GM13977 (cell line): Measurements from ENCODE around the gene PAX1.

Experiments
- DNase-seq: peaks from one replicate; pipeline ENCODE4 v3.0.0; 2012; ENCODE audit warnings: low spot score
- in situ Hi-C: fragments of 300-500 bp; cut with MboI; formaldehyde crosslinking; loops from one replicate; pipeline ENCODE4 v1.12.0; 2022; ENCODE audit warnings: low sequenced_read_pairs, low pct_unique_long_range_greater_than_20kb, mixed read lengths, inconsistent platforms; ENCODE audit not compliant: unreplicated experiment
- TF ChIP-seq, protein P1 (sequence below): IDR thresholded peaks from 2 replicates; pipeline ENCODE4 v1.5.1; 2012; ENCODE audit warnings: mild to moderate bottlenecking, control low read depth; ENCODE audit not compliant: insufficient read depth; ENCODE audit errors: extremely low read depth, missing control alignments

Gene PAX1

DNA sequence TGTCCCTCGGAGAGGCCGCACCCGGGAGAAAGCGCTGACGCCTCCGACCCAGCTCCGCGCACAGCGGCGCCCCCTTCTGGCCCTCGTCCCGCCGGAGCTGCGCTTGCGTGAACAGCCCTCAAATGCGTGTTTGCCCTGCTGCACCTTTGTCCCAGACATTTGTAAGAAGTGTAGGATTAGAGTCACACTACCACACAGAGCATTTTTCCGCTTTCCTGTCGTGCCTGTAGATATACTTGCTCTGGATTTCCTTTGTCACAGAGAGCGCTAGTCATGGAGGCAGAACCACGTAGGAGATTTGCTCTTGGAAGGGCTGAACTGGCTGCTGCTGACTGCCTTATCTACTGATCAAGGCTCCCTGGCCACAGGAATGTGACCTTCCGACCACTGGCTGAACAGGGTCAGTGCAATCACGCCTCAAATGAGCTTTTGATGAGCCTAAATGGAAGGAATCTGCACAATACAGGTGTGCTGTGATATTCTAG, 62.3 kb downstream of the PAX1 start:
- DNase-seq, result no peak
- TF ChIP-seq, protein P1, sequence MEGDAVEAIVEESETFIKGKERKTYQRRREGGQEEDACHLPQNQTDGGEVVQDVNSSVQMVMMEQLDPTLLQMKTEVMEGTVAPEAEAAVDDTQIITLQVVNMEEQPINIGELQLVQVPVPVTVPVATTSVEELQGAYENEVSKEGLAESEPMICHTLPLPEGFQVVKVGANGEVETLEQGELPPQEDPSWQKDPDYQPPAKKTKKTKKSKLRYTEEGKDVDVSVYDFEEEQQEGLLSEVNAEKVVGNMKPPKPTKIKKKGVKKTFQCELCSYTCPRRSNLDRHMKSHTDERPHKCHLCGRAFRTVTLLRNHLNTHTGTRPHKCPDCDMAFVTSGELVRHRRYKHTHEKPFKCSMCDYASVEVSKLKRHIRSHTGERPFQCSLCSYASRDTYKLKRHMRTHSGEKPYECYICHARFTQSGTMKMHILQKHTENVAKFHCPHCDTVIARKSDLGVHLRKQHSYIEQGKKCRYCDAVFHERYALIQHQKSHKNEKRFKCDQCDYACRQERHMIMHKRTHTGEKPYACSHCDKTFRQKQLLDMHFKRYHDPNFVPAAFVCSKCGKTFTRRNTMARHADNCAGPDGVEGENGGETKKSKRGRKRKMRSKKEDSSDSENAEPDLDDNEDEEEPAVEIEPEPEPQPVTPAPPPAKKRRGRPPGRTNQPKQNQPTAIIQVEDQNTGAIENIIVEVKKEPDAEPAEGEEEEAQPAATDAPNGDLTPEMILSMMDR, result peak; percentile 39
- in situ Hi-C loops, result no loop called here
